B cell (primary cell): ENCODE data around the gene SPRR2A. TPM values are rescaled to one million over a fixed set of nuclear protein-coding genes. Genes with fewer than 3 reads are reported as not detected.
"Not testable (repeated sequence)": the region's sequence is repeated elsewhere in the genome, so short reads cannot be mapped to it uniquely, and the experiment has no call there.

Experiments
- ATAC-seq: fragments of 200-7000 bp; cut with Tn5 transposase; one replicate; pipeline ENCODE4 v1.10.0; 2021; ENCODE audit warnings: low read depth, mild to moderate bottlenecking, moderate number of reproducible peaks, moderate library complexity
- CTCF ChIA-PET: fragments of 350-600 bp; sonication (Branson Sonifier 250); formaldehyde crosslinking; loops from one replicate; lab custom pipeline; 2021; ENCODE audit warnings: antibody characterized with exemption, inconsistent platforms; lab: Charles Lee
- POLR2A ChIA-PET: fragments of 350-600 bp; sonication (Branson Sonifier 250); formaldehyde crosslinking; loops from one replicate; lab custom pipeline; 2021; ENCODE audit warnings: antibody characterized with exemption; lab: Charles Lee
- DNase-seq: peaks from one replicate; pipeline ENCODE4 v3.0.0; 2013
- H2AFZ ChIP-seq: 2 replicates; pipeline ENCODE4 v1.6.1; 2012; ENCODE audit warnings: mild to moderate bottlenecking, low read depth, low read length; ENCODE audit not compliant: insufficient read depth, poor library complexity, severe bottlenecking
- H3K27ac ChIP-seq, 2 donors: 1 replicate in 1 of 2; 2 replicates in 1 of 2; pipeline ENCODE4 v1.5.1; 2012 to 2013; ENCODE audit warnings: low read length in 2 of 2, mild to moderate bottlenecking in 2 of 2, moderate library complexity in 1 of 2
- H3K27me3 ChIP-seq, 4 experiments: fragments of 200-600 bp in 1 of 4; sonication (generic) in 1 of 4; replicated peaks in 1 of 4; 1 replicate in 2 of 4; 2 replicates in 2 of 4; pipeline versions ENCODE4 v1.6.1 to v1.7.0; 2013 to 2016; ENCODE audit warnings: low read length in 3 of 4, mild to moderate bottlenecking in 2 of 4, mixed read lengths in 1 of 4, moderate library complexity in 1 of 4; ENCODE audit not compliant: insufficient read depth in 4 of 4, control insufficient read depth in 3 of 4; ENCODE audit errors: control extremely low read depth in 1 of 4
- H3K36me3 ChIP-seq, 2 experiments: replicated peaks in 1 of 2; 1 replicate in 1 of 2; 2 replicates in 1 of 2; pipeline versions ENCODE4 v1.6.1 to v1.7.1; 2013; ENCODE audit warnings: low read length in 1 of 2; ENCODE audit not compliant: insufficient read depth in 2 of 2, control insufficient read depth in 1 of 2; ENCODE audit errors: control extremely low read depth in 1 of 2, extremely low read depth in 1 of 2
- H3K4me1 ChIP-seq, 2 donors: fragments of 200-600 bp in 1 of 2; sonication (generic) in 1 of 2; 1 replicate in 1 of 2; 2 replicates in 1 of 2; pipeline versions ENCODE4 v1.5.1 to v1.6.1; 2013 to 2017; ENCODE audit warnings: low read length in 2 of 2; ENCODE audit not compliant: control insufficient read depth in 2 of 2, insufficient read depth in 2 of 2
- H3K4me2 ChIP-seq: replicated peaks from 2 replicates; pipeline ENCODE3; 2012; ENCODE audit warnings: mild to moderate bottlenecking, low read depth, low read length; ENCODE audit not compliant: poor library complexity, severe bottlenecking
- H3K4me3 ChIP-seq, 5 experiments: fragments of 200-600 bp in 1 of 5; sonication (generic) in 1 of 5; 1 replicate in 3 of 5; 2 replicates in 2 of 5; pipeline versions ENCODE4 v1.5.1 to v1.7.0; 2011 to 2016; ENCODE audit warnings: low read length in 4 of 5, mild to moderate bottlenecking in 4 of 5, low read depth in 2 of 5, control low read depth in 1 of 5, moderate library complexity in 1 of 5; ENCODE audit not compliant: insufficient read depth in 1 of 5; ENCODE audit errors: control extremely low read depth in 1 of 5, extremely low read depth in 1 of 5
- H3K79me2 ChIP-seq: fragments of 200-600 bp; sonication (generic); one replicate; pipeline ENCODE4 v1.6.0; 2016; ENCODE audit warnings: low read length; ENCODE audit not compliant: control insufficient read depth, insufficient read depth
- H3K9ac ChIP-seq: fragments of 200-600 bp; sonication (generic); 2 replicates; pipeline ENCODE4 v1.6.1; 2017; ENCODE audit warnings: mild to moderate bottlenecking, low read length, moderate library complexity
- H3K9me3 ChIP-seq, 3 donors: one replicate each; pipeline versions ENCODE4 v1.6.1 to v1.7.1; 2013; ENCODE audit warnings: low read length in 2 of 3; ENCODE audit not compliant: control insufficient read depth in 2 of 3, insufficient read depth in 1 of 3; ENCODE audit errors: control extremely low read depth in 1 of 3
- H4K20me1 ChIP-seq: 2 replicates; pipeline ENCODE4 v1.6.0; 2012; ENCODE audit warnings: mild to moderate bottlenecking, low read length; ENCODE audit not compliant: insufficient read depth, control insufficient read depth, poor library complexity, severe bottlenecking
- H3K27ac Mint-ChIP-seq: one replicate; pipeline ENCODE4 v1.8.0; 2021; ENCODE audit warnings: mixed read lengths
- H3K27me3 Mint-ChIP-seq: one replicate; pipeline ENCODE4 v1.8.0; 2021; ENCODE audit warnings: mixed read lengths
- H3K4me1 Mint-ChIP-seq: one replicate; pipeline ENCODE4 v1.8.0; 2021; ENCODE audit warnings: mixed read lengths
- H3K4me3 Mint-ChIP-seq: one replicate; pipeline ENCODE4 v1.8.0; 2021; ENCODE audit warnings: mixed read lengths
- H3K9me3 Mint-ChIP-seq: one replicate; pipeline ENCODE4 v1.8.0; 2022; ENCODE audit warnings: mixed read lengths; ENCODE audit not compliant: insufficient read depth
- CTCF ChIP-seq: fragments of 200-600 bp; IDR thresholded peaks from one replicate; pipeline ENCODE4 v1.8.0; 2022; ENCODE audit warnings: antibody characterized with exemption, mild to moderate bottlenecking
- EZH2 ChIP-seq: IDR thresholded peaks from 2 replicates; pipeline ENCODE4 v1.6.1; 2012; ENCODE audit warnings: borderline replicate concordance, low read depth, mild to moderate bottlenecking, moderate library complexity, low read length; ENCODE audit not compliant: insufficient read depth, poor library complexity, severe bottlenecking
- WGBS: methylation state at CpG from one replicate; pipeline ENCODE4 v1.1.5; 2013; ENCODE audit warnings: missing lambda C conversion rate; ENCODE audit not compliant: insufficient coverage; 5-methylcytosine and 5-hydroxymethylcytosine counted together
- intact Hi-C: fragments of 100-400 bp; cut with micrococcal nuclease; formaldehyde crosslinking; loops from one replicate; pipeline ENCODE4 v1.10.0; 2022
- polyA plus RNA-seq: library from polyadenylated mRNA; depleted of rRNA; stranded (reverse); fragments of >200 nt; gene quantifications from 2 replicates; pipeline ENCODE4 v1.2.3, GENCODE V29; 2012
- total RNA-seq, 2 donors: library from RNA; stranded (reverse); fragments of 120-200 nt in 1 of 2; gene quantifications; 1 replicate in 1 of 2; 2 replicates in 1 of 2; pipeline versions ENCODE4 v1.2.3 to v1.2.4, GENCODE V29; 2013 to 2022

SPRR2A gene
- total and polyA plus RNA-seq, 2 donors (not counting 1 experiment from before 2014, with no cell fraction given): not detected

GRCh38 chr1:153058826-153059784 is 1.8 kb upstream of the SPRR2A start:
- no peak for ATAC-seq
- Mint-ChIP-seq H3K27me3 (peaks cover 39% of the 10 kb centered on the region), H3K27ac (no peak overlapping the region), H3K4me1 (no peaks in the 10 kb centered on the region), H3K4me3 (no peak overlapping the region), H3K9me3 (no peaks in the 10 kb centered on the region)
- H3K4me3 ChIP-seq: no peak overlapping the region
- CTCF ChIA-PET: no interaction called here
- H3K9ac ChIP-seq: no peak overlapping the region
- POLR2A ChIA-PET: no interaction called here
- H3K79me2 ChIP-seq: no peaks in the 10 kb centered on the region
- H3K27ac ChIP-seq: no peak overlapping the region
- intact Hi-C loops: no loop called here
- peaks cover 0 to 1% (median 0%) of the 10 kb centered on the region in 3 donors for H3K9me3 ChIP-seq
- TF ChIP-seq EZH2 (no peak), CTCF (no peak)
- DNase-seq: no peak
- H4K20me1 ChIP-seq: no peaks in the 10 kb centered on the region
- WGBS: 45% methylated on average over 5 of the region's 6 CpGs
- H3K4me1 ChIP-seq: no peaks in the 10 kb centered on the region
- no peak overlapping the region for H3K4me2 ChIP-seq
- peaks cover 0 to 11% (median 3%) of the 10 kb centered on the region in 4 experiments for H3K27me3 ChIP-seq
- no peak overlapping the region for H2AFZ ChIP-seq
- H3K36me3 ChIP-seq: no peaks in the 10 kb centered on the region

GRCh38 chr1:153058154-153058553 is 842 bp upstream of the SPRR2A start:
- no peak for TF ChIP-seq CTCF
- no peak for TF ChIP-seq EZH2
- H3K4me1 ChIP-seq: no peaks in the 10 kb centered on the region
- WGBS: no CpG with 5 or more reads among the region's 2 CpGs
- no peaks in the 10 kb centered on the region for H3K36me3 ChIP-seq
- H3K4me3 Mint-ChIP-seq: no peak overlapping the region
- H3K4me2 ChIP-seq: no peak overlapping the region
- no peaks in the 10 kb centered on the region for H3K4me1 Mint-ChIP-seq
- no peak for DNase-seq
- H4K20me1 ChIP-seq: no peaks in the 10 kb centered on the region
- POLR2A ChIA-PET: no interaction called here
- no peak overlapping the region for H3K9ac ChIP-seq
- ATAC-seq: no peak
- H3K4me3 ChIP-seq: no peak overlapping the region
- H3K27ac ChIP-seq: no peak overlapping the region
- H3K9me3 Mint-ChIP-seq: no peaks in the 10 kb centered on the region
- H2AFZ ChIP-seq: no peak overlapping the region
- intact Hi-C loops: no loop called here
- peaks cover 0 to 11% (median 3%) of the 10 kb centered on the region in 4 experiments for H3K27me3 ChIP-seq
- no peak overlapping the region for H3K27ac Mint-ChIP-seq
- H3K27me3 Mint-ChIP-seq: peaks cover 42% of the 10 kb centered on the region
- no peaks in the 10 kb centered on the region for H3K79me2 ChIP-seq
- peaks cover 0 to 1% (median under 1%) of the 10 kb centered on the region in 3 donors for H3K9me3 ChIP-seq
- CTCF ChIA-PET: no interaction called here

GRCh38 chr1:153056111-153056510 is 1.2 kb downstream of the SPRR2A start:
- H3K27ac ChIP-seq, intact Hi-C loops, H3K9me3 Mint-ChIP-seq, H3K4me1 ChIP-seq, H3K27me3 ChIP-seq, H3K27ac Mint-ChIP-seq, H3K4me3 ChIP-seq, H3K79me2 ChIP-seq, H3K4me1 Mint-ChIP-seq, H3K9me3 ChIP-seq, CTCF ChIA-PET, POLR2A ChIA-PET, H3K4me3 Mint-ChIP-seq, H3K36me3 ChIP-seq, DNase-seq, H2AFZ ChIP-seq, H3K9ac ChIP-seq, H4K20me1 ChIP-seq, ATAC-seq, H3K4me2 ChIP-seq: not testable (repeated sequence)
- peaks cover 54% of the 10 kb centered on the region for H3K27me3 Mint-ChIP-seq
- WGBS: 84% methylated on average over 2 of the region's 3 CpGs
